HepG2 (cell line): ENCODE measurements around the gene GLRB. TPM values are rescaled to one million over a fixed set of nuclear protein-coding genes. Genes with fewer than 3 reads are reported as not detected.

Experiments used
- ATAC-seq: fragments of 200-7000 bp; cut with Tn5 transposase; 3 replicates; pipeline ENCODE4 v1.9.1; 2020; ENCODE audit warnings: mild to moderate bottlenecking, moderate library complexity
- BruUV-seq: library from RNA; stranded (reverse); fragments of 400-500 nt; replicated peaks from 2 replicates; lab custom pipeline; 2021; lab: Mats Ljungman, UMichigan
- CTCF ChIA-PET: fragments of 300-600 bp; formaldehyde crosslinking; extraction: SDS; loops from one replicate; lab custom pipeline; 2021; ENCODE audit warnings: low total read pairs, inconsistent platforms, low intra/inter-chr PET ratio; lab: Yijun Ruan, JAX
- POLR2A ChIA-PET: fragments of 350-600 bp; sonication (Branson Sonifier 250); formaldehyde crosslinking; loops from one replicate; lab custom pipeline; 2020; ENCODE audit warnings: antibody characterized with exemption, inconsistent platforms; lab: Yijun Ruan, JAX
- DNase-seq: peaks from one replicate; pipeline ENCODE4 v3.0.0-alpha.2; 2015; ENCODE audit warnings: low spot score
- FAIRE-seq: peaks from 3 replicates; lab custom pipeline; 2011; peaks lifted over from hg19 to GRCh38; lab: Jason Lieb, UNC
- H2AFZ ChIP-seq: one replicate; pipeline ENCODE4 v1.6.1; 2011; ENCODE audit warnings: low read length, inconsistent platforms
- H3K27ac ChIP-seq: fragments of 300-600 bp; 3 replicates; pipeline ENCODE4 v1.8.0; 2011; ENCODE audit warnings: mixed run types, mild to moderate bottlenecking, mixed read lengths, low read length, inconsistent platforms; ENCODE audit not compliant: insufficient read depth; ENCODE audit errors: extremely low read length
- H3K27me3 ChIP-seq, 2 experiments: fragments of 200-600 bp in 1 of 2; 2 replicates in 1 of 2; 3 replicates in 1 of 2; pipeline versions ENCODE4 v1.6.0 to v1.8.0; 2011; ENCODE audit warnings: low read length in 2 of 2, mild to moderate bottlenecking in 2 of 2, moderate library complexity in 2 of 2, inconsistent platforms in 1 of 2; ENCODE audit not compliant: insufficient read depth in 2 of 2, control insufficient read depth in 1 of 2
- H3K36me3 ChIP-seq, 2 experiments: fragments of 200-600 bp in 1 of 2; replicated peaks in 1 of 2; 2 replicates in 1 of 2; 3 replicates in 1 of 2; pipeline versions ENCODE4 v1.5.1 to v1.8.0; 2011; ENCODE audit warnings: low read length in 2 of 2, inconsistent platforms in 1 of 2; ENCODE audit not compliant: insufficient read depth in 2 of 2, control insufficient read depth in 1 of 2
- H3K4me1 ChIP-seq: 2 replicates; pipeline ENCODE4 v1.5.1; 2012; ENCODE audit warnings: low read length, inconsistent platforms; ENCODE audit not compliant: insufficient read depth
- H3K4me2 ChIP-seq: 2 replicates; pipeline ENCODE4 v1.6.0; 2011; ENCODE audit warnings: low read depth, low read length, inconsistent platforms
- H3K4me3 ChIP-seq, 3 experiments: fragments of 200-600 bp in 1 of 3; sonication (generic), shearing (Covaris generic) in 1 of 3; replicated peaks in 1 of 3; 2 replicates each; pipeline ENCODE4 v1.5.1; 2011 to 2016; ENCODE audit warnings: low read length in 3 of 3, inconsistent platforms in 2 of 3, low read depth in 2 of 3, mild to moderate bottlenecking in 2 of 3, control low read depth in 1 of 3, mixed read lengths in 1 of 3; ENCODE audit not compliant: insufficient read depth in 1 of 3
- H3K79me2 ChIP-seq: one replicate; pipeline ENCODE4 v1.6.1; 2011; ENCODE audit warnings: low read length, inconsistent platforms; ENCODE audit not compliant: insufficient read depth
- H3K9ac ChIP-seq: 2 replicates; pipeline ENCODE4 v1.6.0; 2011; ENCODE audit warnings: mild to moderate bottlenecking, low read depth, low read length, inconsistent platforms; ENCODE audit not compliant: insufficient read depth
- H3K9me3 ChIP-seq: 2 replicates; pipeline ENCODE4 v1.5.1; 2012; ENCODE audit warnings: mild to moderate bottlenecking, low read length
- H4K20me1 ChIP-seq: 2 replicates; pipeline ENCODE4 v1.6.0; 2011; ENCODE audit warnings: inconsistent platforms, mild to moderate bottlenecking, low read length, moderate library complexity; ENCODE audit not compliant: insufficient read depth
- ADNP ChIP-seq: sonication (generic); formaldehyde crosslinking; IDR thresholded peaks from 2 replicates; pipeline ENCODE4 v1.4.0; 2020; ENCODE audit warnings: missing genetic modification reagents
- EZH2 ChIP-seq: conservative IDR thresholded peaks from 2 replicates; pipeline ENCODE4 v1.6.1; 2012; ENCODE audit warnings: mild to moderate bottlenecking, low read depth, low read length, moderate library complexity
- KLF16 ChIP-seq, 2 experiments: sonication (generic) in 1 of 2; formaldehyde crosslinking in 1 of 2; IDR thresholded peaks; 2 replicates each; pipeline versions ENCODE4 v1.6.1 to v1.8.0; 2016 to 2023; ENCODE audit warnings: missing genetic modification reagents in 2 of 2, missing compliant biosample characterization in 1 of 2
- SATB2 ChIP-seq: sonication (generic); formaldehyde crosslinking; IDR thresholded peaks from 2 replicates; pipeline ENCODE4 v1.5.0; 2020; ENCODE audit warnings: missing genetic modification reagents
- YEATS4 ChIP-seq: sonication (generic); formaldehyde crosslinking; IDR thresholded peaks from 2 replicates; pipeline ENCODE4 v1.4.0; 2020; ENCODE audit warnings: missing genetic modification reagents, borderline replicate concordance
- ZBTB8A ChIP-seq: sonication (generic); formaldehyde crosslinking; IDR thresholded peaks from 2 replicates; pipeline ENCODE4 v1.4.0; 2020; ENCODE audit warnings: mild to moderate bottlenecking, low read depth, missing genetic modification reagents, borderline replicate concordance
- ZC3H13 ChIP-seq: sonication (generic); formaldehyde crosslinking; IDR thresholded peaks from 2 replicates; pipeline ENCODE4 v1.8.1; 2023; ENCODE audit warnings: mild to moderate bottlenecking, missing genetic modification reagents, moderate library complexity
- ZKSCAN5 ChIP-seq: sonication (generic); formaldehyde crosslinking; IDR thresholded peaks from 2 replicates; pipeline ENCODE4 v1.5.1; 2020; ENCODE audit warnings: mild to moderate bottlenecking, missing genetic modification reagents
- ZMYM2 ChIP-seq: sonication (generic); formaldehyde crosslinking; IDR thresholded peaks from 2 replicates; pipeline ENCODE4 v1.8.0; 2022; ENCODE audit warnings: mild to moderate bottlenecking, missing genetic modification reagents
- ZNF430 ChIP-seq: sonication (generic); formaldehyde crosslinking; IDR thresholded peaks from 2 replicates; pipeline ENCODE4 v1.9.0; 2021; ENCODE audit warnings: mild to moderate bottlenecking, missing genetic modification reagents
- ZNF670 ChIP-seq: sonication (generic); formaldehyde crosslinking; IDR thresholded peaks from 2 replicates; pipeline ENCODE4 v1.8.0; 2022; ENCODE audit warnings: mild to moderate bottlenecking, missing genetic modification reagents, borderline replicate concordance
- ZNF772 ChIP-seq: sonication (generic); formaldehyde crosslinking; IDR thresholded peaks from 2 replicates; pipeline ENCODE4 v1.5.0; 2020; ENCODE audit warnings: mild to moderate bottlenecking, missing genetic modification reagents
- in situ Hi-C: cut with HindIII; loops from 2 replicates; pipeline ENCODE4 v1.10.0; 2017; ENCODE audit warnings: low pct_unique_long_range_greater_than_20kb; ENCODE audit not compliant: extremely low pct_ligation_motif_present
- intact Hi-C: fragments of 100-400 bp; cut with micrococcal nuclease; formaldehyde crosslinking; loops from one replicate; pipeline ENCODE4 v1.10.0; 2022; ENCODE audit not compliant: unreplicated experiment
- polyA plus RNA-seq, 8 experiments: library from polyadenylated mRNA; depleted of rRNA in 3 of 8; stranded (reverse) in 7 of 8; unstranded in 1 of 8; fragments of >200 nt; fragmentation: Illumina TruSeq in 4 of 8; extraction: Trizol in 4 of 8; gene quantifications; 2 replicates each; pipeline versions ENCODE4 v1.2.1 to v1.2.3, GENCODE V29; 2011 to 2016; ENCODE audit warnings: low read depth in 4 of 8, missing spikeins in 1 of 8, mixed read lengths in 1 of 8; ENCODE audit not compliant: insufficient read depth in 1 of 8
- total RNA-seq, 5 experiments: library from RNA; depleted of rRNA; stranded (reverse); fragments of >200 nt; fragmentation: Illumina TruSeq; extraction: Trizol; gene quantifications; 2 replicates each; pipeline ENCODE4 v1.2.3, GENCODE V29; 2016; ENCODE audit warnings: low read depth in 1 of 5
- TF ChIP-seq, protein P1 (sequence below): sonication (generic); formaldehyde crosslinking; IDR thresholded peaks from 2 replicates; pipeline ENCODE4 v1.8.0; 2022; ENCODE audit warnings: mild to moderate bottlenecking, missing genetic modification reagents; ENCODE audit not compliant: insufficient replicate concordance
- TF ChIP-seq, protein P2 (sequence below): sonication (generic); formaldehyde crosslinking; IDR thresholded peaks from 2 replicates; pipeline ENCODE4 v1.4.0; 2020; ENCODE audit warnings: missing genetic modification reagents
- TF ChIP-seq, protein P3 (sequence below): IDR thresholded peaks from 2 replicates; pipeline ENCODE4 v1.6.1; 2018; ENCODE audit warnings: missing genetic modification reagents
- TF ChIP-seq, protein P4 (sequence below): sonication (generic); formaldehyde crosslinking; IDR thresholded peaks from 2 replicates; pipeline ENCODE4 v1.8.0; 2022; ENCODE audit warnings: mild to moderate bottlenecking, missing genetic modification reagents, moderate library complexity
- TF ChIP-seq, protein P5 (sequence below): IDR thresholded peaks from 2 replicates; pipeline ENCODE4 v1.6.1; 2016; ENCODE audit warnings: missing biosample characterization, missing genetic modification reagents, low read depth

GLRB gene
- total and polyA plus RNA-seq, 2 of the 13 experiments (the other 11 are each of a cell fraction or from before 2014, with no cell fraction given), result 0.17 to 0.24 TPM

DNA sequence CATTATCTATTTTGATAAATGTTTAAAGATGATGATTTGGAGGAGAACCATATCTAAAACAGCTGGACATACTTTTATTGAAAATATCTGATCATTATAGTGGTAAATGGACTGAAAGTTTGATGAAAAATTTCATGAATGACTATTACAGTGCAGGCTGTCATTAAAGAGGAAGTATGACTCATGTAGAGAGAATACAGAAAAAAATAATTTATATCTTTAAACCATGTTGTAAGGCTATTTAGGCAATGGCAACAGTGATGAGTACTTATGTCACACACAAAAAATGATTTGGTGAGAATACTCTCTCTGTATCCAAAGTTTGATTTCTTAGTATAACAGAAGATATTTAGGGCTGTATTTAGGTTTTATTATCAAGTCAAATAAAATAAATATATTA, 3.9 kb upstream of the GLRB start:
- no peaks in the 10 kb centered on the region for H4K20me1 ChIP-seq
- intact Hi-C loops (no loop called here), in situ Hi-C loops (no loop called here)
- no peaks in the 10 kb centered on the region for H3K79me2 ChIP-seq
- DNase-seq (no peak), ATAC-seq (no peak), FAIRE-seq (no peak)
- H2AFZ ChIP-seq, result no peak overlapping the region
- no TSS peak for BruUV-seq
- ChIA-PET POLR2A (no interaction called here), CTCF (no interaction called here)
- H3K36me3 ChIP-seq, result no peaks in the 10 kb centered on the region
- no peak overlapping the region for H3K4me3 ChIP-seq
- H3K4me2 ChIP-seq, result no peak overlapping the region
- no peak overlapping the region for H3K27ac ChIP-seq
- H3K27me3 ChIP-seq, result peaks cover 3 to 13% of the 10 kb centered on the region in 2 experiments; a peak in 3 of 5 replicates
- H3K9me3 ChIP-seq, result no peaks in the 10 kb centered on the region
- peaks cover 12% of the 10 kb centered on the region for H3K4me1 ChIP-seq
- no peak overlapping the region for H3K9ac ChIP-seq
- no peak for TF ChIP-seq SATB2 (CRISPR knock-in tag)
- TF ChIP-seq ZNF670 (CRISPR knock-in tag), result no peak
- no peak for TF ChIP-seq ZBTB8A (CRISPR knock-in tag)
- TF ChIP-seq, protein P1, sequence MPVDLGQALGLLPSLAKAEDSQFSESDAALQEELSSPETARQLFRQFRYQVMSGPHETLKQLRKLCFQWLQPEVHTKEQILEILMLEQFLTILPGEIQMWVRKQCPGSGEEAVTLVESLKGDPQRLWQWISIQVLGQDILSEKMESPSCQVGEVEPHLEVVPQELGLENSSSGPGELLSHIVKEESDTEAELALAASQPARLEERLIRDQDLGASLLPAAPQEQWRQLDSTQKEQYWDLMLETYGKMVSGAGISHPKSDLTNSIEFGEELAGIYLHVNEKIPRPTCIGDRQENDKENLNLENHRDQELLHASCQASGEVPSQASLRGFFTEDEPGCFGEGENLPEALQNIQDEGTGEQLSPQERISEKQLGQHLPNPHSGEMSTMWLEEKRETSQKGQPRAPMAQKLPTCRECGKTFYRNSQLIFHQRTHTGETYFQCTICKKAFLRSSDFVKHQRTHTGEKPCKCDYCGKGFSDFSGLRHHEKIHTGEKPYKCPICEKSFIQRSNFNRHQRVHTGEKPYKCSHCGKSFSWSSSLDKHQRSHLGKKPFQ, result no peak
- TF ChIP-seq, protein P2, sequence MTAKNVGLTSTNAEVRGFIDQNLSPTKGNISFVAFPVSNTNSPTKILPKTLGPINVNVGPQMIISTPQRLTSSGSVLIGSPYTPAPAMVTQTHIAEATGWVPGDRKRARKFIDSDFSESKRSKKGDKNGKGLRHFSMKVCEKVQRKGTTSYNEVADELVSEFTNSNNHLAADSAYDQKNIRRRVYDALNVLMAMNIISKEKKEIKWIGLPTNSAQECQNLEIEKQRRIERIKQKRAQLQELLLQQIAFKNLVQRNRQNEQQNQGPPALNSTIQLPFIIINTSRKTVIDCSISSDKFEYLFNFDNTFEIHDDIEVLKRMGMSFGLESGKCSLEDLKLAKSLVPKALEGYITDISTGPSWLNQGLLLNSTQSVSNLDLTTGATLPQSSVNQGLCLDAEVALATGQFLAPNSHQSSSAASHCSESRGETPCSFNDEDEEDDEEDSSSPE (CRISPR knock-in tag), result no peak
- no peak for TF ChIP-seq ZNF772 (CRISPR knock-in tag)
- TF ChIP-seq, protein P3, sequence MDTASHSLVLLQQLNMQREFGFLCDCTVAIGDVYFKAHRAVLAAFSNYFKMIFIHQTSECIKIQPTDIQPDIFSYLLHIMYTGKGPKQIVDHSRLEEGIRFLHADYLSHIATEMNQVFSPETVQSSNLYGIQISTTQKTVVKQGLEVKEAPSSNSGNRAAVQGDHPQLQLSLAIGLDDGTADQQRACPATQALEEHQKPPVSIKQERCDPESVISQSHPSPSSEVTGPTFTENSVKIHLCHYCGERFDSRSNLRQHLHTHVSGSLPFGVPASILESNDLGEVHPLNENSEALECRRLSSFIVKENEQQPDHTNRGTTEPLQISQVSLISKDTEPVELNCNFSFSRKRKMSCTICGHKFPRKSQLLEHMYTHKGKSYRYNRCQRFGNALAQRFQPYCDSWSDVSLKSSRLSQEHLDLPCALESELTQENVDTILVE (CRISPR knock-in tag), result no peak
- TF ChIP-seq KLF16 (CRISPR knock-in tag; IDR thresholded peaks at IDR 0.05), result no peak
- no peak for TF ChIP-seq ZC3H13 (CRISPR knock-in tag)
- no peak for TF ChIP-seq ZKSCAN5 (CRISPR knock-in tag)
- no peak for TF ChIP-seq EZH2
- TF ChIP-seq, protein P4, sequence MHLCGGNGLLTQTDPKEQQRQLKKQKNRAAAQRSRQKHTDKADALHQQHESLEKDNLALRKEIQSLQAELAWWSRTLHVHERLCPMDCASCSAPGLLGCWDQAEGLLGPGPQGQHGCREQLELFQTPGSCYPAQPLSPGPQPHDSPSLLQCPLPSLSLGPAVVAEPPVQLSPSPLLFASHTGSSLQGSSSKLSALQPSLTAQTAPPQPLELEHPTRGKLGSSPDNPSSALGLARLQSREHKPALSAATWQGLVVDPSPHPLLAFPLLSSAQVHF (CRISPR knock-in tag), result no peak
- TF ChIP-seq ZMYM2 (CRISPR knock-in tag), result no peak
- no peak for TF ChIP-seq ADNP (CRISPR knock-in tag)
- no peak for TF ChIP-seq ZNF430
- TF ChIP-seq, protein P5, sequence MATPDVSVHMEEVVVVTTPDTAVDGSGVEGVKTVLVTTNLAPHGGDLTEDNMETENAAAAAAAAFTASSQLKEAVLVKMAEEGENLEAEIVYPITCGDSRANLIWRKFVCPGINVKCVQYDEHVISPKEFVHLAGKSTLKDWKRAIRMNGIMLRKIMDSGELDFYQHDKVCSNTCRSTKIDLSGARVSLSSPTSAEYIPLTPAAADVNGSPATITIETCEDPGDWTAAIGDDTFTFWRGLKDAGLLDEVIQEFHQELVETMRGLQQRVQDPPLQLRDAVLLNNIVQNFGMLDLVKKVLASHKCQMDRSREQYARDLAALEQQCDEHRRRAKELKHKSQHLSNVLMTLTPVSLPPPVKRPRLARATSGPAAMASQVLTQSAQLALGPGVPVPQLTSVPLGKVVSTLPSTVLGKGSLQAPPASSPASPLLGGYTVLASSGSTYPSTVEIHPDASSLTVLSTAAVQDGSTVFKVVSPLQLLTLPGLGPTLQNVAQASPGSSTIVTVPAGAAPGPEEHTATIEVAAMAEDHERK (CRISPR knock-in tag), result no peak
- TF ChIP-seq YEATS4 (CRISPR knock-in tag), result no peak
